NCI-H187 treated with DMSO at 0.1 percent for 48 hours (cell line): ENCODE data around the gene PON2.

ENCODE experiments used
- DNase-seq: peaks from one replicate; lab custom pipeline; 2025; lab: John Stamatoyannopoulos, UW

PON2 gene

DNA sequence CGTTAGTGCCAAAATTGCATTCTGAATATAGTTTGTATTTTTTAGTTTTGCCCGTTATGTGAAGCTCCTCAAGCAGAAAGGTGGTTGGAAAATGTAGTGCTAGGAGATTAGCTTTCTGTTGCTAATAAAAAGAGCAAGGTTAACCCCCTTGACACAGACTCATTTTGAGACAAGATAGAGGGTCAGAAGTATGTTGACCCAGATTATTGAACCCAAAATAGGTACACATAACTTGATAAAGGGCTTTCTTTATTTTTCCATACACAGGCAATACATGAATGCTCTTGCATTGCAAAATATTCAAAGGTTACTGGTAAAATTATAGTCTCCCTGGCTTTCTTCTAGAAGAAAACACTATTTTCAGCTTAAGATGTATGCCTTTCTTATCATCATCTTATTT lies 10.0 kb upstream of the PON2 start:
- no peak for DNase-seq

DNA sequence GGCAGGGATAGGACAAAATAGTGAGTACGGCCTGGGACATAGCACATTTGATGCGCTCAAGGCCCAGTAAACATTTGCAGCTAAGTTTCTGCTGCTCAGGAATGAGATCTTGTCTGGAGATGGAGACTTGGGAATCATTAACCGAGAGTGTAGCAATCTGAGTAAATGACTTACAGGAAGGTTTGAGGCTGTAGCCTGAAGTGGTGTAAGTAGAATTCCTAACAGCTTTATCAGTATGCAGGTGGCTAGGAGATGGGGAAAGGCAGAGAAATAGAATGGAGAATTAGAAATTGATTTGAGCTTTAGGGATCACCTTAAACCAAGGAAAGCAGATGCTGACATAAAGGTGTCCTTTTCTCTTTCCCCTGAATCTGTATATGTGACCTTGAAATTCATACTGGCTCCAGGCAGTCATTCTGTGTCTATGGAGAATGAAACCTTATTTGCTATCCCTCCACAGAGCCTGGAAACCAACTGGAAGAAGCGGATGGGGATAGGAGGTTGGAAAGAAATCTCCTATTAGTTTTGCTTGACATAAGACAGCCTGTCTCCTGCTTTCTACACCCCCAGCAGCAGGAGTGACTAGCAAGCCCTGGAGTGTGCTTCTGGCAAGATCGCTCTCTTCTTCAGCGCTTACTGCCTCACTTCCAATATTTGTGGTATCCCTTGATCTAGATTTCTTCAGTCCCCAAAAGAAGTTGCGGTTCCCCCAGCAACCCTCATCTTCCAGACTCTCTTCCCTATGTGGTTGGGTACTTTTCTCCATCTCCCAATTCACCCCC lies 6.4 kb upstream of the PON2 start:
- DNase-seq: no peak

DNA sequence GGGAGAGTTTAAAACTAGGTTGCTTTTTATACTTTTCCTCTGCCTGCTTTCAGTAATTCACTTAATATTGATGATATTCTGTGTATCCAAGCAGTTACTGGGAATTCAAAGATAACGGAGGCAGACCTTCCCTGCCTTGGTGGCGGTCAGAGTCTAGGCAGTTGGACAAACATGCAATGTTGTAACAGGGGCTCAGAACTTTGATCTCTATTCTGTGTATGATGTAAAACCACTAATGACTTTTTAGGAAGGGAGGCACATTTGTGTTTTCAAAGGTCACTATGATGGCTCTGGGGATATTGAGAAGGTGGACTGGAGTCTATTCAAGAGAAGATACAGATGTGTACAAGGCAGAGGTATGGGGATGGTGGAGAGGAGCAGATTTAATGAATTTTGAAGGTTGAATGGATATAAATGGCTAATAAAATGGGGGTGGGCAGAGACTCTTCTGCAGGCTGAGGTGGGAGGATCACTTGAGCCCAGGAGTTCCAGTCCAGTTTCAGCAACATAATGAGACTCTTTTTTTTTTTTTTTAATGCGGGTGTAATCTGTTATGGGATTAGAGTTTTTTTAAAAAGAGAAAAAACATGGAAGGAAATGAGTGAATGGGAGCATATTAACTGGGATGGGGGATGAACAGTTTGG lies 5.7 kb upstream of the PON2 start:
- no peak for DNase-seq

DNA sequence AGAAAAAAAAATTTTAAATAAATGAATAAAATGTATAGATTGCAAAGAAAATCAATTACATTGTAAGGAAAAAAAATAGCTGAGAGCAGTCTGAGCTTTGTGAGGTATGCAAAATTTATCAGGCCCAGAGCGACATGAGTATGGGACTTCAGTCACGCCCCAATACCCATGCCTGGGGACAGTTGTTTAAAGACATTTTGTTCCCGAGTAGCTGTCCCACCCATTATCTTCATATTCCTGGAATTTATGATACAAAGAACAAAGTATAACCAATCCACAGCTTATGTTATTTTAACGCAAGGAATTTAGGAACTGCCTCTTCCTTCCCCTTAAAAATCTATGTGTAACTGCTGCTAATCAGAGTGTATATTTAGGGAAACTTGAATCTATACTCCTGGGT lies 1.6 kb upstream of the PON2 start:
- no peak for DNase-seq

DNA sequence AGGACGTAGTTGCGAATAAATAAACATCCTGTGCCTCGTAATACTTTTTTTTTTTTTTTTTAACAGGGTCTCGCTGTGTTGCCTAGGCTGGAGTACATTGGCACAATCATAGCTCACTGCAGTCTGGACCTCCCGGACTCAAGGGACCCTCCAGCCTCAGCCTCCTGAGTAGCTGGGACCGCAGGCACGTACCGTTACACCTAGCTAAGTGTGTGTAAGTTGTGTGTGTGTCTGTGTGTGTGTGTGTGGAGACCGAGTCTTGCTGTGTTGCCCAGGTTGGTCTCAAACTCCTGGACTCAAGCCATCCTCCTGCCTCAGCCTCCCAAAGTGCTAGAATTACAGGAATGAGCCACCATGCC lies 573 bp upstream of the PON2 start:
- DNase-seq: no peak

DNA sequence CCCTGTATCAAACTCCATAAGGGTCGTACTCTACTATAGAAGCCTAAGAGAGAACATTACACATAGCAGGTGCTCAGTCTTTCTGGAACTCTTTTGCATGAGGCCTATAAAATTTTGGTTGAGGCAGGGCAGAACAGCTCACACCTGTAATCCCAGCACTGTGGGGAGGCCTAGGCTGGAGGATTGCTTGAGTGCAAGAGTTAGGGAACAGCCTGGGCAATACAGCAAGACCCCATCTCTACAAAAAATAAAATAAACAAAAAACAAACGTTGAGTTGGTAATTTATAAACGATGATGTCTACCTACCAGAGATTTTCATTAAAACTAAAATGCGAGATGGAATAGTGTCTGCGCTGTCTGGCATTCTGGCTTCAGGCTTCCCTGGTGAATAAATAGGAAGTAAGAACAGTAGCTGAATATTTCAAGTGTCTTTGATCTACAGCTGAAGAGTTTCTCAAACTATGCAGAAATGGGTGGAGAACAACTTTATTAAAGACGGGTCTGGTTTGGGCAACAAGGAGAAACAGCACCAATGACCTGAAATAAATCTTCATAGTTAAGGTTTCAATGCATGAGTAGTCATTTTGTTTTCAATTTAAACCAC lies 774 bp downstream of the PON2 start:
- no peak for DNase-seq

DNA sequence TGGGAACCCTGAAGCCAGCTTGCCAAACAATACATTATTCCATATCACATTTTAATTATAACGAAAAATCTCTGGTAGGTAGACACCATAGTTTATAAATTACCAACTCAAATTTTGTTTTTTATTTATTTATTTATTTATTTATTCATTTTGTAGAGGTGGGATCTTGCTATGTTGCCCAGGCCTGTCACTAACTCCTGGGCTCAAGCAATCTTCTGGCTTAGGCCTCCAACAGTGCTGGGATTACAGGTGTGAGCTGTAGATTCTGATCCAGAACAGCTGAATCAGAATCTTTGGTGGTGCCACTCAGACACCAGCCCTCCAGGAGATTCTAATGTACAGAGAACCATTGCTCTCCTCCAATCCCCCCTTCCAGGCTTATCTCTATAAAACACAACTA lies 1.7 kb downstream of the PON2 start:
- DNase-seq: no peak

DNA sequence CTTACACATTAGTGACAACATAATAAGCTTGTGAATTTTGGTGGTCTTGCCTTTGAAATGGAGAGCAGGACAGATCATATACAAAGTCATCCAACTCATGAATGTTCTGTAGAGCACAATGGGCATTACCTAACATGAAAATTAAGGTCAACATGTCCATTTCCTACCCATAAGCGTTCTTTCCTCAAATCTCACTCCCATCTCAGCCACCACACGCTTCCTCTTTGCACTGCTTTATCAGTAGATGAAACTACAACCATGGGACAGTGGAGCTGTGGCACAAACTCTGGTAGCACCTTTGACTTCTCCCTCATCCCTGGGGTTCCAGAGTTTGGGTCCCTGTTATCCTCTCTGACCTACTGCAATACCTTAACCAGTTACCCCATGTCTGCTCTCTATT lies 2.2 kb downstream of the PON2 start:
- DNase-seq: no peak

DNA sequence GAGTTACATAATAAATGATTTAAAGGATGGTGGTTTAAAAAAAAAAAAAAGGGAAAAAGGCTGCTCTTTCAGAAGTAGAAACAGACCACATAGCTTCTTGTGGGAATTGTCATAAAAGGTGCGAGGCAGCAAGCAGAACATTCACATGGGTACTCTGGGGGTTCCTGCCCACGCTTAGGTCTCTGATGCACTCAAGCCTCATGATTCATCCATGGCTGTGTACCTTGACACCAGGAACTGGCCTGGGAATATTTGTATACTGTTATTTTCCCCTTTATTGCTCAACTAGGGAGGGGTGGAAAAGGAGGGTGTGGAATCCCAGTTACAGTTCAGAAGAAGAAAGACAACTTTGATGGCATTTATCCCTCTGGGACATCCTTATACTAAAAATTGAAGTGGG lies 4.0 kb downstream of the PON2 start:
- DNase-seq: no peak

DNA sequence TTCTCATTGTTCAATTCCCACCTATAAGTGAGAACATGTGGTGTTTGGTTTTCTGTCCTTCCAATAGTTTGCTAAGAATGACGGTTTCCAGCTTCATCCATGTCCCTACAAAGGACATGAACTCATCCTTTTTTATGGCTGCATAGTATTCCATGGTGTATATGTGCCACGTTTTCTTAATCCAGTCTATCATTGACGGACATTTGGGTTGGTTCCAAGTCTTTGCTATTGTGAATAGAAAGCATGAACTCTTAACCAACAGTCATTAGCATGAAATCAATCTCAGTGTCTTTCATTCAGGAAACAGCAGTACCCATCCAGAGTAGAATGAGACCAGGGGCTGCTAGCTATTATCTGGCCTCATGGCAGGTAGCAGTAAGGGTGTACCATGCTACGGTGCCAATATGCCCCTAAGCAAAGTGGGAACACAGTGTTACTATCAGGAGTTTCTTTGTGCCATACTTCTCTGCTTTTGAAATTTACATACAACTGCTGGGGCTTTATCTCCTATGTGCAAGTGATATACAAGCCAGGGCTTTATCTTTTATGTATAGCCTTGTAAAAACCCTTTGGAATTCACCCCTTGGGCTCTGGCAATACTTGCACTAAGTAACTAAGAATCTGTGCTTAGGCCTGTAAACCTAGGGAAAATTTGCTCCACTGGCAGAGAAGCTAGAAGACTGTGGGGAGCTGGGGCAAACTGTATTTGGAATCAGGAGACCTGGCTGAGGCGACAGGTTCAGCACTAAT lies 5.4 kb downstream of the PON2 start:
- no peak for DNase-seq

DNA sequence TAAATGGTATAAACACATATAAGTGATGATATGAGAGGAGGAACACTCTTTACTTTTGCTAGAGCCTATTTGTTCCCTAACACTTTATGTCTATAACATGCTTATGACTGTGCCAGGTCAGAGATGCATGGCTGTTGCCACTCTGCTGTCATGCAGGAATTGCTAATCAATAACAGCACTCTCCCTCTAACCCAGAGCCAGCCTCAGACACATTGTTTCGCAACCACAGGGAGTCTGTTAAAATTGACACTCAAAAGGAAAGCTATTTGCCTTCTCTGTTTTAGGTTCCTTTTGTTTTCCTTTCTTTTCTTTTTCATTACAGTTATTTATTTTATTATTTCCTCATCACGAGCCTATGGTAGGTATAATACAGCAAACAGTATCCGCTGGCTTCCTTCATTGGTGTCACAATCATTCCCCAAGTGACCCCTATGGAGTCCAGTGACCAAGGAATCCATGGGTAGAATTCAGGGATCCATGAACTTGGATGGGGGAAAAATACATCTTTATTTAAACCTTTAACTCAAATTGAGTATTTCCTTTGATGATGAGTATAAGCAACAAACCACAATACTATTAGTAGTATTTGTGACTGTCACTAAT lies 6.8 kb downstream of the PON2 start:
- no peak for DNase-seq

DNA sequence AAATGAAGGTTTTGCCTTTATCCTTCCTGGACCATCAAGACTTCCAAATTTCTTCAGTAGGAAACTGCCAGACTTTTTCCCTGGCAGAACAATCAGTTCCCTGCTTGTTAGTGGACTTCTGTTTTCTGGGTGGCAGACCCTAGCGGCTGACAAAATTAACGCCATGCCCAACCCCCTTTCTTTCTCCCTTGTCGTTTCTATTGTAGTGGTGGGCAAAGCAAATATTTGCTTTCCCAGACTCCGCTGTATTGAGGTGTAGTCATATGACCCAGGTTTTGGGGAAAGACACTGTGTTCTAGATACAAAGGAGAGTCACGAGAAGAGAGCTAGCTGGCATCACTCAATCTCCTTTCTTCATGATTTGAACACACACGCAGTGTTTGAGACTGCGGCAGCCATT lies 7.7 kb downstream of the PON2 start:
- no peak for DNase-seq

DNA sequence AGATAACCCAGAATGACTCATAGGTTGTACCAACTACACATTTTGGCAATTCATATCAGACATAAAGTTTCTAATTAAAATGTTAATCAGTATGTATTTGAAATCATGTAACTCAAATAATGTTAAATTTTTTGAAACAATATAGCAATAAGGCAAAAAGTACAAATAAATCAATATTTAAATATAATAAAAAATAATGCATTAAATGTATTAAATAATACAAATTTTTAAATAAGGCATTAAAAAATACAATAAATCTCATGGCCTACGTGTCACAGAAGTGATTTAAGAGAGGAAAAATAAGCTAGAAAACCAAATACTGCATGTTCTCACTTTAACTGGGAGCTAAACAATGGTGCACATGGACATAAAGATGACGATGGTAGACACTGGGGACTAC lies 9.1 kb downstream of the PON2 start:
- DNase-seq: no peak

DNA sequence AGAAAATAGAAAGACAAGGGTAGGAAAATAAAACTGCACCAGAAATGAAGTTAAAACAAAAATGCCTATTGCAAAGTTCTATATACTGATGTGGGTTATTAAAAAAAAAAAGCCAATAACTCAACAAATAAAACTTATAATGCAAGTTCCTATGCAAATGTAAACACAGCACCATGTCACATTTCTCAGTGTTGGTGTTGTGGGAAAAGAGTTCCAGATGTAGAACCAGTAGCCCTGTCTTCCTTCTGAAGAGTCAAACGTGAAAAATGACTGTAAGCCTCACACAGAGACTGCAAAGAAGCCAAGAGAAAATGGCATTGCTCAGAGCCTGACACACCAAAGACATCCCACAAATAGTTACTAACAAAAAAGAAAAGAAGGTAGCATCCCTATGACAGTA lies 10.1 kb downstream of the PON2 start:
- DNase-seq: no peak

DNA sequence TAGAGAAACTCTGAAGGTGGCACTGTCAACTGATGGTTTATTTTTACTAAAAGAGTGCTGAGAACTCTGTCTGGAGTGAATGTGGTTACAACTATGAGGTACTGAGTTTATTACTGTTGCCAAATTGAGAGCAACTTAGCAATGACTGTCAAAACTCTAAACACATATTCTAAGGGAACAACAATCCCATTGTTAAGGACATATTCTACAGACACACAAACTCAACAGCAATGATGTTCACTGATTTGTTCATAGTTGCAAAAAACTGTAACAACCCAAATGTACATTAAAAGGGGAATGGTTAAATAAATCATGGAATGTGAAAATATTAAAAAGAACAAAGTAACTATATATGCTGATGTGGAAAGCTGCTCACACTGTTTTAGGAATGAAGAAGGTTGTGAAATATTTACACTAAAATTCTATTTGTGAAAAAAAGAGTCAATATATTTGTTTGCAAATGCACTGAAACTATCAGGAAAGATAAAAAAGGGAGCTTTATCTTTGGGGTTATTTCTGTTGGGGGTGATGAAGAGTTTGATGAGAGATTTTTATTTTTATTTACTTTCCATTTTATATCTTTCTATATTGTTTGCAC lies 12.9 kb downstream of the PON2 start:
- no peak for DNase-seq

DNA sequence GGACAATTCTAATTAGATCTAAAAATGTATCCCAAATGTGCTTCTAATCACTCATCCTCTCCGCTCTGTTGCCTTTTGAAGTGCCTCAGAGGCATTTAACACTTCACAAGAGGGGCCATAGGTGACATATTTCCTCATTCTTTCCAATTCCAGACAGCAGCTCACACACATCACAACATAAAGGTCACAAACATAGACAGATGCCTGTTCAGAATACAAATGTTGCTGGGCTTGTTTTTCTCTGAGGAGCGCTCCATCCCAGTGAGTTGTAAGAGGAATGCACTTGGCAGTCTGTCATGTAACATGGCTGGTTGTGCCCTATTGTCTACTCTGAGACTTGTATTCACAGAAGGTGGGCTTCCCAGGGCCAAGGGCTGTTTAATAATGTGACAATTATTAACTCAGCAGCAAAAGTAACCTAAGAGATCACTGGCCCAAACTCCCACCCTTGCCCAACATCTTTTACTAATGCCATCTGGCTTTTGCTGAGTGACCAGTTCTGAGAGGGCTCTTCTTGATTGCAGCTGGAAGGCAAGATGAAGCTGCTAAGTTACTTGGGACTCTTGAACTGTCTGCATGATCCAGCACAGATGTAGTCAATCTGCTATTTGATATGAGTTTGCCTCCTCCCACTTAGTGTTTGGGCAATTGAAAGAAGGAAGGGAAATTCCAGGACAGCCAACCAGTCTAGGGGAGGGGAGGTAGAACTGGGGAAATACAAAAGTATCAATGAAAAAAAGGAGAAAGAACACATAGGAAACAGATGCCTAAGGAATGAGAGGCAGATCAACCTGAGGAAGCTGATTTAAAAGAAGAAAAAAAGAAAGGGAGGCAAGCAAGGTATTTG lies 13.6 kb downstream of the PON2 start:
- no peak for DNase-seq

DNA sequence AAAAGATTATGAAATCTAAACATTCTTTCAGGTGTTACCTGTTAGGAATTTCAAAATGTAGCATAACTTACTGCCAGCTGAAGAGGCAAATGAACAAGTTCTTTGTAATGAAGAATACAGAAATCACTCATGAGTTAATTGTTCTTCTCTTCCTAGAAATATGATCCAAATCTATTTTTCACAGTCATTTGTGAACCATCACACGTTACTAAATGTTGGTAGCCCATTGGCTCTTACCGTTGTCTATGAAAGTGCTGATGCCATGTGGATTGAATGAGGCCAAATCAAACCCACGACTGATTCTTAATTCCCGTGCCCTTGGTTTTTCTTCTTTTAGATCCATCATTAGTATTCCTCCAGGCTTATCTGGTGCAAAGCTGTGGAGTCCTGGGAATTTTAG lies 22.8 kb downstream of the PON2 start:
- no peak for DNase-seq

DNA sequence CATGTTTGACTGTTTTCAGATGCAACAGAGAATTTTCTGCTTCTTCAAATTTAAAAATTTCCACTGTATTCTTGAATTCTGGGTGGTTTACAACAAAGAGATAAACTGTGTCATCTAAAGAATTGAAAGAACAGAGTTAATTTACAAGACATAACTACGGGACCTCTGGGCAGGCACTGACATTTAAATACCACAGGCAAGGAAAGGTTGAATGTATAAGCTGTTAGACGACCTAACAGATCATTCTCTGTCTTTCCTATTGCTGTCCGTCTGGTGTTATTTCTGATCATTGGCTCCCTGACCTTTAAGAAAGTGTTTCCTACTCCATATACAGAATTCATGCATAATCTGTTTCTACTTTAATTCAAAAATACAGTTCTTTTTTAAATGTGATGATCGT lies 23.2 kb downstream of the PON2 start:
- DNase-seq: no peak

DNA sequence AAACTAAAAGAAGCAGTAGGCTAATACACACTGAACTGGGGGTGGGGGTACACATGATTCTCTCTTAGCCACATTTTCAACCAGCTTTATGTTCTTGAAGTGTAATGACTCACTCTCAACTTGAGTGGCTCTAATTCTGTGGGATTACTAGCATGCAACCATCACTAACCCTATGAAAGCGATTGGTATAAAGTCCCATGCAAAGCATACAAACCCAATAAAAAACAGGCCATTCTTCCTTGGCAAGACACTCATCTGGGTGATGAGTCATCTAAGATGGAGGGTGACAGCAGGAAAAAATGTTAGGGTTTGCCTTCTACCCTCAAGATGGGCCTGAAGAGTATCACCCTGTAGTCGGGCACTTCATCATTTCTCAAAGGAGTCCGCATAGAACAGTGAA lies 23.8 kb downstream of the PON2 start:
- DNase-seq: no peak

DNA sequence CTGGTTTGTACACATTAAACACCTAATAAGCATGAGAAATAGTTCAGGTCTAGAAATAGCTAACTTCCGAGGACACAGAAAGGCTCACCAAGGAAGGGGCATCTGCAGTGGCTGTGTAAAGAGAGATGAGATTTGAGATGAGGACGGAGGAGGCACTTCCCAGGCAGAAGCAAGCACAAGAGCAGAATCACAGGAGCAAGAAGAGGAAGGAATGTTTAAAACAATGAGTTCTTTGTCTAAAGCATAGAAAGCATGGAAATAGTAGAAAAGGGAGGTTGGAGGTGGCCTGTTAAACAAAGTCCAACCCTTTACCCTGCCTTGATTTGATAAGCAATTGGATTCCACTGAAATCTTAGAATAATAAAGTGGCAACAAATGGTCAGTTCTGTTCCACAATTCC lies 27.1 kb downstream of the PON2 start:
- DNase-seq: no peak

DNA sequence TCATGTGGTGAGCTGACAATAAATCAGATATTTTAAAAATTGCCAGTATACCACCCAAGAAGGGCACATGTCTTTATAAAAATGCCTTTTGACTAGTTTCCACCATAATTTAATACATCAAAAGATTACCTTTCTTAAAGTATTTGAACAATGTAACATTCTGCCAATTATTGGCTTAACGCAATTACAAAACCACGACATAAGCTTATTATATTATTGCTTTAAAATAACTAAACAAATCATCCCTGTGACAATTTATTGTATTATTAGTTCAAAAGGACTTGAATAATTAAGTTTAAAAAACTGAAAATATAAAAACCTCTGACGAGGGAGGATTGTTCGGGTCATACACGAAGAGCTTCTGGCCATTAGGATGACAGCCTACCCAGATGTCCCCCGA lies 29.0 kb downstream of the PON2 start:
- DNase-seq: no peak
